ENCODE results near the gene L3MBTL3. TPM values are rescaled to one million over a fixed set of nuclear protein-coding genes. Genes with fewer than 3 reads are reported as not detected.

The L3MBTL3 gene
- polyA plus RNA-seq, 1 donor from 2014 or later, result 47.6 TPM

- Histone ChIP-seq H3K27ac (ENCODE audit: low read length) (no peak overlapping the region), H3K4me3 (ENCODE audit: low read length) (no peak overlapping the region), H3F3A (ENCODE audit: insufficient read depth, low read length, poor library complexity, severe bottlenecking) (no peaks in the 10 kb centered on the region), H3K9me3 (ENCODE audit: low read length) (no peaks in the 10 kb centered on the region), H2AFZ (ENCODE audit: low read depth, low read length) (no peak overlapping the region), H3K36me3 (ENCODE audit: insufficient read depth, low read length) (no peaks in the 10 kb centered on the region), H4K20me1 (ENCODE audit: insufficient read depth) (no peaks in the 10 kb centered on the region), H3K79me2 (replicated peaks; ENCODE audit: insufficient read depth, low read length) (no peaks in the 10 kb centered on the region), H3K4me2 (ENCODE audit: low read length) (no peak overlapping the region), H3K27me3 (ENCODE audit: insufficient read depth, low read depth, low read length) (no peaks in the 10 kb centered on the region), H3K9me2 (ENCODE audit: insufficient read depth, low read length) (no peaks in the 10 kb centered on the region), H3K9ac (ENCODE audit: low read length) (no peak overlapping the region)
- TF ChIP-seq POLR2AphosphoS5 (IDR thresholded peaks at IDR 0.05), result no peak
- no peak for TF ChIP-seq EZH2 (IDR thresholded peaks at IDR 0.05; ENCODE audit: borderline replicate concordance, insufficient read depth, low read length, poor library complexity, severe bottlenecking)
- TF ChIP-seq EP300 (conservative IDR thresholded peaks at IDR 0.05; ENCODE audit: poor library complexity, severe bottlenecking), result no peak
- TF ChIP-seq, protein P1, sequence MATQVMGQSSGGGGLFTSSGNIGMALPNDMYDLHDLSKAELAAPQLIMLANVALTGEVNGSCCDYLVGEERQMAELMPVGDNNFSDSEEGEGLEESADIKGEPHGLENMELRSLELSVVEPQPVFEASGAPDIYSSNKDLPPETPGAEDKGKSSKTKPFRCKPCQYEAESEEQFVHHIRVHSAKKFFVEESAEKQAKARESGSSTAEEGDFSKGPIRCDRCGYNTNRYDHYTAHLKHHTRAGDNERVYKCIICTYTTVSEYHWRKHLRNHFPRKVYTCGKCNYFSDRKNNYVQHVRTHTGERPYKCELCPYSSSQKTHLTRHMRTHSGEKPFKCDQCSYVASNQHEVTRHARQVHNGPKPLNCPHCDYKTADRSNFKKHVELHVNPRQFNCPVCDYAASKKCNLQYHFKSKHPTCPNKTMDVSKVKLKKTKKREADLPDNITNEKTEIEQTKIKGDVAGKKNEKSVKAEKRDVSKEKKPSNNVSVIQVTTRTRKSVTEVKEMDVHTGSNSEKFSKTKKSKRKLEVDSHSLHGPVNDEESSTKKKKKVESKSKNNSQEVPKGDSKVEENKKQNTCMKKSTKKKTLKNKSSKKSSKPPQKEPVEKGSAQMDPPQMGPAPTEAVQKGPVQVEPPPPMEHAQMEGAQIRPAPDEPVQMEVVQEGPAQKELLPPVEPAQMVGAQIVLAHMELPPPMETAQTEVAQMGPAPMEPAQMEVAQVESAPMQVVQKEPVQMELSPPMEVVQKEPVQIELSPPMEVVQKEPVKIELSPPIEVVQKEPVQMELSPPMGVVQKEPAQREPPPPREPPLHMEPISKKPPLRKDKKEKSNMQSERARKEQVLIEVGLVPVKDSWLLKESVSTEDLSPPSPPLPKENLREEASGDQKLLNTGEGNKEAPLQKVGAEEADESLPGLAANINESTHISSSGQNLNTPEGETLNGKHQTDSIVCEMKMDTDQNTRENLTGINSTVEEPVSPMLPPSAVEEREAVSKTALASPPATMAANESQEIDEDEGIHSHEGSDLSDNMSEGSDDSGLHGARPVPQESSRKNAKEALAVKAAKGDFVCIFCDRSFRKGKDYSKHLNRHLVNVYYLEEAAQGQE (IDR thresholded peaks at IDR 0.05; ENCODE audit: borderline replicate concordance), result no peak
- no peak for TF ChIP-seq CTCF (IDR thresholded peaks at IDR 0.05; ENCODE audit: poor library complexity, severe bottlenecking)
- no peak for TF ChIP-seq MXI1 (conservative IDR thresholded peaks at IDR 0.05; ENCODE audit: poor library complexity, severe bottlenecking)
- TF ChIP-seq RAD21 (conservative IDR thresholded peaks at IDR 0.05), result no peak
- TF ChIP-seq TAF1 (IDR thresholded peaks at IDR 0.05; ENCODE audit: low read depth), result no peak
These were observed 132.5 kb downstream of the L3MBTL3 start for GRCh38 chr6:130150906-130151305.

- no peaks in the 10 kb centered on the region for H3K9me3 ChIP-seq (ENCODE audit: low read length)
- no peaks in the 10 kb centered on the region for H4K20me1 ChIP-seq (ENCODE audit: insufficient read depth)
- H3K4me2 ChIP-seq (ENCODE audit: low read length), result no peak overlapping the region
- no peak overlapping the region for H3K4me3 ChIP-seq (ENCODE audit: low read length)
- H3K27me3 ChIP-seq (ENCODE audit: insufficient read depth, low read depth, low read length), result no peaks in the 10 kb centered on the region
- no peaks in the 10 kb centered on the region for H3F3A ChIP-seq (ENCODE audit: insufficient read depth, low read length, poor library complexity, severe bottlenecking)
- TF ChIP-seq, protein P1 (IDR thresholded peaks at IDR 0.05; ENCODE audit: borderline replicate concordance), result no peak
- TF ChIP-seq EZH2 (IDR thresholded peaks at IDR 0.05; ENCODE audit: borderline replicate concordance, insufficient read depth, low read length, poor library complexity, severe bottlenecking), result no peak
- no peak for TF ChIP-seq MXI1 (conservative IDR thresholded peaks at IDR 0.05; ENCODE audit: poor library complexity, severe bottlenecking)
- no peak for TF ChIP-seq POLR2AphosphoS5 (IDR thresholded peaks at IDR 0.05)
- TF ChIP-seq RAD21 (conservative IDR thresholded peaks at IDR 0.05), result no peak
- TF ChIP-seq CTCF (IDR thresholded peaks at IDR 0.05; ENCODE audit: poor library complexity, severe bottlenecking), result no peak
- TF ChIP-seq TAF1 (IDR thresholded peaks at IDR 0.05; ENCODE audit: low read depth), result no peak
- no peak for TF ChIP-seq EP300 (conservative IDR thresholded peaks at IDR 0.05; ENCODE audit: poor library complexity, severe bottlenecking)
- TF ChIP-seq SMC3 (conservative IDR thresholded peaks at IDR 0.05; ENCODE audit: poor library complexity), result no peak
- no peaks in the 10 kb centered on the region for H3K9me2 ChIP-seq (ENCODE audit: insufficient read depth, low read length)
- no peaks in the 10 kb centered on the region for H3K36me3 ChIP-seq (ENCODE audit: insufficient read depth, low read length)
- H3K79me2 ChIP-seq (replicated peaks; ENCODE audit: insufficient read depth, low read length), result no peaks in the 10 kb centered on the region
- no peak overlapping the region for H3K9ac ChIP-seq (ENCODE audit: low read length)
- H2AFZ ChIP-seq (ENCODE audit: low read depth, low read length), result no peak overlapping the region
- no peak overlapping the region for H3K27ac ChIP-seq (ENCODE audit: low read length)
These were observed 134.6 kb downstream of the L3MBTL3 start for GRCh38 chr6:130152908-130153510.

Data from neural cell (in vitro differentiated cells).